Stimulated activated CD4-positive, alpha-beta T cell treated with anti-CD3 and anti-CD28 coated beads, Interleukin-12 subunit alpha, Interleukin-12 subunit beta, amount 100 ng/mL, for 48 hours (primary cell): ENCODE results near the gene TMEM63C.

Experiments
- DNase-seq, 3 donors: peaks; one replicate each; pipeline ENCODE4 v3.0.0-alpha.2; 2020; ENCODE audit warnings: low read depth in 2 of 3, low spot score in 1 of 3

TMEM63C gene

GRCh38 chr14:77181603-77182437 lies at the start of gene TMEM63C:
TMEM63C (plus strand) TSS chr14:77181798; CDS start chr14:77218814, 37,016 bp downstream.
- peak; percentile 42 to 59 (median 49) for DNase-seq

- DNase-seq = no peak
These were observed 49.6 kb upstream of the TMEM63C start for GRCh38 chr14:77131871-77132486.

GRCh38 chr14:77133720-77134338 lies 47.8 kb upstream of the TMEM63C start:
- DNase-seq = peak; percentile 42 to 61 (median 50)

- DNase-seq = no peak
These were observed 42.6 kb upstream of the TMEM63C start for GRCh38 chr14:77139022-77139421.

- DNase-seq = peak; percentile 21 to 47 (median 34)
These were observed 41.8 kb upstream of the TMEM63C start for GRCh38 chr14:77139540-77140358.

- DNase-seq = no peak
These were observed 41.0 kb upstream of the TMEM63C start for GRCh38 chr14:77140359-77141213.

- no peak for DNase-seq
These were observed 40.2 kb upstream of the TMEM63C start, which contains the start of gene ZDHHC22 for GRCh38 chr14:77141214-77142004. ZDHHC22 (minus strand) TSS chr14:77141791; CDS start chr14:77139738, 2,053 bp downstream.

- DNase-seq = no peak
These were observed 39.4 kb upstream of the TMEM63C start for GRCh38 chr14:77142005-77142800.

GRCh38 chr14:77143071-77143470 lies 38.5 kb upstream of the TMEM63C start:
- DNase-seq = no peak

- DNase-seq = no peak
These were observed 37.0 kb upstream of the TMEM63C start for GRCh38 chr14:77144412-77145115.

- no peak for DNase-seq
These were observed 35.4 kb upstream of the TMEM63C start for GRCh38 chr14:77145975-77146740.

GRCh38 chr14:77148510-77149231 lies 32.9 kb upstream of the TMEM63C start:
- DNase-seq = no peak

- no peak for DNase-seq
These were observed 30.4 kb upstream of the TMEM63C start for GRCh38 chr14:77151245-77151644.

GRCh38 chr14:77151918-77152588 lies 29.5 kb upstream of the TMEM63C start:
- no peak for DNase-seq

GRCh38 chr14:77153802-77154201 lies 27.8 kb upstream of the TMEM63C start:
- DNase-seq = no peak

GRCh38 chr14:77154421-77154820 lies 27.2 kb upstream of the TMEM63C start:
- DNase-seq = no peak
